BLaER1 treated with 17β-estradiol and CSF1 and Interleukin-3, amounts not matched to agents 10 nM and 100 nM (cell line): ENCODE measurements around the gene NEDD8.

ENCODE experiments used
- H3K27ac ChIP-seq, 11 experiments: shearing (Covaris generic); formaldehyde crosslinking; 2 replicates each; pipeline ENCODE4 v1.8.1; 2022
- H3K27me3 ChIP-seq, 11 experiments: shearing (Covaris generic); formaldehyde crosslinking; 2 replicates each; pipeline ENCODE4 v1.8.1; 2022
- H3K36me3 ChIP-seq, 11 experiments: shearing (Covaris generic); formaldehyde crosslinking; 2 replicates each; pipeline ENCODE4 v1.8.1; 2022
- H3K4me1 ChIP-seq, 10 experiments: shearing (Covaris generic); formaldehyde crosslinking; 2 replicates each; pipeline ENCODE4 v1.8.1; 2022
- H3K4me2 ChIP-seq, 11 experiments: shearing (Covaris generic); formaldehyde crosslinking; 2 replicates each; pipeline ENCODE4 v1.8.1; 2022
- H3K4me3 ChIP-seq, 10 experiments: shearing (Covaris generic); formaldehyde crosslinking; 2 replicates each; pipeline ENCODE4 v1.8.1; 2022
- H3K9ac ChIP-seq, 11 experiments: shearing (Covaris generic); formaldehyde crosslinking; 2 replicates each; pipeline ENCODE4 v1.8.1; 2022
- H3K9me3 ChIP-seq, 11 experiments: shearing (Covaris generic); formaldehyde crosslinking; replicated peaks in 1 of 11; 2 replicates each; pipeline ENCODE4 v1.8.1; 2022
- H4K20me1 ChIP-seq, 11 experiments: shearing (Covaris generic); formaldehyde crosslinking; 2 replicates each; pipeline ENCODE4 v1.8.1; 2022
- Cebpa-rat ChIP-seq, 11 experiments: shearing (Covaris generic); IDR thresholded peaks; 2 replicates each; pipeline ENCODE4 v1.8.1; 2022

NEDD8 gene

GRCh38 chr14:24216345-24216699, 15.8 kb downstream of the NEDD8 start:
- no peaks in the 10 kb centered on the region for H3K27me3 ChIP-seq
- H4K20me1 ChIP-seq, result peaks cover 0 to 16% (median 6%) of the 10 kb centered on the region in 11 experiments; a peak in 7 of 22 replicates
- H3K4me1 ChIP-seq, result peaks cover 36 to 44% (median 39%) of the 10 kb centered on the region in 10 experiments
- H3K4me2 ChIP-seq, result peak overlapping the region; percentile 67 to 96 (median 85); a peak in 20 of 22 replicates
- H3K4me3 ChIP-seq, result peak overlapping the region; percentile 73 to 88 (median 79); a peak in 13 of 20 replicates
- peak overlapping the region in 10 of 11 experiments; percentile 84 to 92 (median 86); a peak in 19 of 22 replicates for H3K27ac ChIP-seq
- peaks cover 10 to 51% (median 26%) of the 10 kb centered on the region in 11 experiments; a peak in 21 of 22 replicates for H3K36me3 ChIP-seq
- H3K9me3 ChIP-seq, result no peaks in the 10 kb centered on the region
- TF ChIP-seq Cebpa-rat (IDR thresholded peaks at IDR 0.05), result no peak
- peak overlapping the region in 10 of 11 experiments; percentile 17 to 98 (median 87); a peak in 15 of 22 replicates for H3K9ac ChIP-seq

GRCh38 chr14:24215495-24216344, 16.4 kb downstream of the NEDD8 start, which contains the start of gene MDP1:
Gene MDP1 (minus strand): TSS chr14:24216066. CDS start chr14:24215955, 111 bp downstream.
- Histone ChIP-seq H3K4me2 (peak within 1 kb of the TSS; percentile 67 to 96 (median 85)), H3K9ac (peak within 1 kb of the TSS; percentile 83 to 98 (median 87)), H3K27me3 (no peaks in the 10 kb centered on the region), H4K20me1 (peaks cover 0 to 13% (median 0%) of the 10 kb centered on the region in 11 experiments; a peak in 7 of 22 replicates), H3K4me1 (peaks cover 37 to 47% (median 42%) of the 10 kb centered on the region in 10 experiments), H3K27ac (peak within 1 kb of the TSS; percentile 67 to 92 (median 86)), H3K4me3 (peak within 1 kb of the TSS; percentile 73 to 88 (median 79)), H3K36me3 (peaks cover 16 to 52% (median 32%) of the 10 kb centered on the region in 11 experiments; a peak in 21 of 22 replicates), H3K9me3 (no peaks in the 10 kb centered on the region)
- peak; percentile 64 to 97 (median 85); a peak in 19 of 22 replicates for TF ChIP-seq Cebpa-rat (IDR thresholded peaks at IDR 0.05)

GRCh38 chr14:24213866-24214662, 18.1 kb downstream of the NEDD8 start:
- TF ChIP-seq Cebpa-rat (IDR thresholded peaks at IDR 0.05), result no peak
- H3K27me3 ChIP-seq, result no peaks in the 10 kb centered on the region
- H3K9ac ChIP-seq, result peak overlapping the region; percentile 93 to 99 (median 95); a peak in 21 of 22 replicates
- peaks cover 33 to 56% (median 43%) of the 10 kb centered on the region in 11 experiments for H3K36me3 ChIP-seq
- no peaks in the 10 kb centered on the region for H3K9me3 ChIP-seq
- peaks cover 37 to 52% (median 43%) of the 10 kb centered on the region in 10 experiments for H3K4me1 ChIP-seq
- peaks cover 0 to 8% (median 0%) of the 10 kb centered on the region in 11 experiments; a peak in 4 of 22 replicates for H4K20me1 ChIP-seq
- peak overlapping the region; percentile 67 to 96 (median 85) for H3K4me2 ChIP-seq
- H3K4me3 ChIP-seq, result peak overlapping the region; percentile 58 to 86 (median 72)
- peak overlapping the region; percentile 93 to 100 (median 97); a peak in 21 of 22 replicates for H3K27ac ChIP-seq

GRCh38 chr14:24212924-24213865, 19.0 kb downstream of the NEDD8 start, which contains the start of gene CHMP4A:
Gene CHMP4A (minus strand): TSS chr14:24213488. CDS start chr14:24213439, 49 bp downstream.
- peaks cover 0 to 8% (median 0%) of the 10 kb centered on the region in 11 experiments; a peak in 2 of 22 replicates for H4K20me1 ChIP-seq
- peak within 1 kb of the TSS; percentile 67 to 96 (median 85) for H3K4me2 ChIP-seq
- peak within 1 kb of the TSS; percentile 93 to 99 (median 95) for H3K9ac ChIP-seq
- H3K9me3 ChIP-seq, result no peaks in the 10 kb centered on the region
- H3K36me3 ChIP-seq, result peaks cover 38 to 57% (median 48%) of the 10 kb centered on the region in 11 experiments
- H3K4me3 ChIP-seq, result peak within 1 kb of the TSS; percentile 58 to 86 (median 72)
- H3K4me1 ChIP-seq, result peaks cover 37 to 52% (median 43%) of the 10 kb centered on the region in 10 experiments
- peak within 1 kb of the TSS; percentile 93 to 100 (median 97) for H3K27ac ChIP-seq
- TF ChIP-seq Cebpa-rat (IDR thresholded peaks at IDR 0.05), result peak in 2 of 11 experiments; percentile 20 to 21; a peak in 3 of 22 replicates
- H3K27me3 ChIP-seq, result no peaks in the 10 kb centered on the region

GRCh38 chr14:24211311-24211710, 20.9 kb downstream of the NEDD8 start:
- H4K20me1 ChIP-seq, result peaks cover 0 to 3% (median 0%) of the 10 kb centered on the region in 11 experiments; a peak in 2 of 22 replicates
- peaks cover 39 to 50% (median 47%) of the 10 kb centered on the region in 10 experiments for H3K4me1 ChIP-seq
- H3K9ac ChIP-seq, result peak overlapping the region in 1 of 11 experiments; percentile 11; a peak in 1 of 22 replicates
- no peak overlapping the region for H3K27ac ChIP-seq
- H3K36me3 ChIP-seq, result peaks cover 53 to 62% (median 56%) of the 10 kb centered on the region in 11 experiments
- TF ChIP-seq Cebpa-rat (IDR thresholded peaks at IDR 0.05), result no peak
- no peak overlapping the region for H3K4me3 ChIP-seq
- H3K9me3 ChIP-seq, result no peaks in the 10 kb centered on the region
- H3K27me3 ChIP-seq, result no peaks in the 10 kb centered on the region
- H3K4me2 ChIP-seq, result peak overlapping the region in 6 of 11 experiments; percentile 80 to 94 (median 86); a peak in 7 of 22 replicates

- Histone ChIP-seq H3K27ac (no peak overlapping the region; a peak in 1 of 22 replicates), H4K20me1 (peaks cover 0 to 10% (median 0%) of the 10 kb centered on the region in 11 experiments; a peak in 2 of 22 replicates), H3K9ac (no peak overlapping the region), H3K4me2 (peak overlapping the region in 5 of 11 experiments; percentile 10 to 34 (median 20); a peak in 4 of 22 replicates), H3K4me3 (no peak overlapping the region), H3K4me1 (peaks cover 16 to 26% (median 23%) of the 10 kb centered on the region in 10 experiments), H3K9me3 (peaks cover 7 to 17% (median 11%) of the 10 kb centered on the region in 11 experiments), H3K36me3 (peaks cover 84 to 95% (median 89%) of the 10 kb centered on the region in 11 experiments), H3K27me3 (no peaks in the 10 kb centered on the region)
- TF ChIP-seq Cebpa-rat (IDR thresholded peaks at IDR 0.05), result no peak
Measured at GRCh38 chr14:24207625-24208024, 24.5 kb downstream of the NEDD8 start.

GRCh38 chr14:24207104-24207551, 25.0 kb downstream of the NEDD8 start:
- no peak overlapping the region; a peak in 1 of 22 replicates for H3K27ac ChIP-seq
- H4K20me1 ChIP-seq, result peaks cover 0 to 10% (median 0%) of the 10 kb centered on the region in 11 experiments; a peak in 2 of 22 replicates
- H3K4me1 ChIP-seq, result peaks cover 11 to 22% (median 18%) of the 10 kb centered on the region in 10 experiments
- peak overlapping the region in 5 of 11 experiments; percentile 10 to 34 (median 20); a peak in 3 of 22 replicates for H3K4me2 ChIP-seq
- no peak overlapping the region for H3K4me3 ChIP-seq
- no peak for TF ChIP-seq Cebpa-rat (IDR thresholded peaks at IDR 0.05)
- H3K36me3 ChIP-seq, result peaks cover 89 to 100% (median 94%) of the 10 kb centered on the region in 11 experiments
- peaks cover 12 to 22% (median 16%) of the 10 kb centered on the region in 11 experiments for H3K9me3 ChIP-seq
- no peak overlapping the region for H3K9ac ChIP-seq
- no peaks in the 10 kb centered on the region for H3K27me3 ChIP-seq
